ENCODE data around the gene RASGEF1C.

DNA sequence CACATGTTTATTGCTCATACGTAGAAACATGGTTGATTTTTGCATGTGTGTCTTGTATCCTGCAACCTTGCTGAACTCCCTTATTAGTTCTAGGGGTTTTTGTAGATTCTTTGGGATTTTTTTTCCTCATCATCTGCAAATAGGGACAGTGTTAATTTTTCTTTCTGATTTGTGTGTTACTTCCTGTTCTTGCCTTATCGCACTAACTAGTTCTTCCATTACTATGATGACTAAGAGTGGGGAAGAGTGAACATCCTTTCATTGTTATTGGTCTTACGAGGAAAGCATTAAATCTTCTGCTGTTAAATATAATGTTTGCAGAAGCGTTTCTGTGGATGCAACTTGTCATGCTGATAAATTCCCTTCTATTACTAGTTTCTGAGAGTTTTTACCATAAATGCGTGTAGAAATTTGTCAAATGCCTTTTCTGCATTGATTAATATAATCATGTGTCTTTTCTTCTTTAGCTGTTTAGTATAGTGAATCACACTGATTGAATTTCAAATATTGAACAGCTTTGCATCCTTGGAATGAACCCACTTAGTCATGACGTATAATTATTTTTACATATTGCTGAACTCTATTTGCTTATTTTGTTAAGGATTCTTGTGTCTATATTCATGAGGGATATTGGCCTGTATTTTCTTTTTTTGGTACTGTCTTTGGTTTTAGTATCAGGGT, 105.4 kb downstream of the RASGEF1C start:
- TF ChIP-seq CTCF (IDR thresholded peaks at IDR 0.05) (no peak), POLR2A (IDR thresholded peaks at IDR 0.05) (no peak), POLR2AphosphoS5 (IDR thresholded peaks at IDR 0.05) (no peak)

Measured in prostate gland (tissue), 2 donors.